Measurements from ENCODE around the gene EME2.
"Not testable (repeated sequence)": the region's sequence is repeated elsewhere in the genome, so short reads cannot be mapped to it uniquely, and the experiment has no call there.

The EME2 gene

DNA sequence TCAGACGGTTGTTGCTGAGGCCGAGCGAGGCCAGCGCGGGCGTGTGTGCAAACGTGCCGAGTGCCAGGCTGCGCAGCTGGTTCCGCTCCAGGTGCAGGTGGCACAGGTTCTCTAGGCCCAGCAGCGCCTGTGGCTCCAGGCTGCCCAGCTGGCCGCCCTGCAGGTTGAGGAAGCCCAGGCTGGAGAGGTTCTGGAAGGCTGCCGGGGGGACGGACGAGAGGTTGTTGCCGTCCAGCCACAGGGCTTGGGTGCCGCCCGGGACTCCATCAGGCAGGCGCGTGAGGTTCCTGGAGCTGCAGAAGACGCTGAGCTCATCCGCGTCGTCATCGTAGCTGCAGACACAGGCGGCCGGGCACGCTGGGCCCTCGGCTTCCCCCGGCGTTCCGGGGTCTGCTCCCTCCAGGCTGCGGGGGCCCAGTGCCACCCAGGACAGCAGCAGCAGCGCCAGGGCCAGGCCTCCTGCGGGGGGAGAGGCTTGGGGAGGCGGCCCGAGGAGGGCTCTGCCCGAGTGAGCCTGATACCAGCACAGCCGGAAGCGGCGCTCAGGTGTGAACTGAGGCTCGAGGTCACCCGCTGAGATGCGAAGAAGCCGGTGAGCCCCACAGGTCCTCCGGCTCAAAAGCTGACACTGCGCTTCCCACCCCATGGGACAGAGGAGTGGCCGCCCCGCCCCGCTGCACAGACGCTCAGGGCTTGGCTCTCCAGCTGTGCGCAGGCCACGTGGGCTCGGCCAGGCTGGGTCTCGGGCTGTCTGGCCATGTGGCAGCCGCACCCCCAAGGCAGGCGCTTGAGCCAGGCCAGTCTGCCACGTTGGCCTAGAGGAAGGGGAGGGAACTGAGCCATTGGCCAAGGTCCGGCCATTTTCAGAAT lies 19.6 kb downstream of the EME2 start:
- no peak for FAIRE-seq

DNA sequence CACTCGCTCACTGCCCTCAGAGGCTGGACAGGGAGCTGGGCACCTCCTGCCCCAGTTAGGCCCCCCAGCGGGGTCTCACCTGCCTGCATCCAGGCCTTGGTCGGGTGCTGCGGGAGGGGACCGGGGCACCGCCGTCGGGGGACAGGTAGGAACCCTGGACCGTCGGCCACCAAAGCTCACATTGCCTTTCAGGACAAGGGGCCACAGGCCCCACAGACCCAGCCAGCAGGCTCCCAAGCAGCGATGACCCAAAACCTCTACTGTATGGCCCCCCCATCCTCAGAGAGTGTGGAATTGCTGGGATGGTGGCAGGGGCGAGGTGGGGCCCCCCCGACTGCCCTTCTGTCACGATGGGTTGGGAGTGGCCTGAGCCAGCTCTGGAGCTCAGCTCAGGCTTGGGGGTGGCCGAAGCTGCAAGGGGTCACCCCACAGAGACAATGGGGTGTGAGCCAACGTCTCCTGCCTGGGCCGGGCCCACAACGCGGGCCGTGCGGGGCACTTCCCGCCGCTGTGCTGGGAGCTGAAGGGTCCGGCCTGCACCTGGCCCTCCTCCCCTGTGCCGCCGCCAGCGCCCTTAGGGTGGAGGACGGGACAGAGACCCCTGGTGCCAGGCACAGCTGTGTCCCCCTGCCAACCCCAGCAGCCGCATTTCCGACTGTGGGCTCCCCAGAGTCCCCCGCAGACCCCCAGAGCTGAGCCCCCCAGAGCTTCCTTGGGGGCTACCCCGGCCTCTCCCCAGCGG lies 20.4 kb downstream of the EME2 start:
- FAIRE-seq = no peak

DNA sequence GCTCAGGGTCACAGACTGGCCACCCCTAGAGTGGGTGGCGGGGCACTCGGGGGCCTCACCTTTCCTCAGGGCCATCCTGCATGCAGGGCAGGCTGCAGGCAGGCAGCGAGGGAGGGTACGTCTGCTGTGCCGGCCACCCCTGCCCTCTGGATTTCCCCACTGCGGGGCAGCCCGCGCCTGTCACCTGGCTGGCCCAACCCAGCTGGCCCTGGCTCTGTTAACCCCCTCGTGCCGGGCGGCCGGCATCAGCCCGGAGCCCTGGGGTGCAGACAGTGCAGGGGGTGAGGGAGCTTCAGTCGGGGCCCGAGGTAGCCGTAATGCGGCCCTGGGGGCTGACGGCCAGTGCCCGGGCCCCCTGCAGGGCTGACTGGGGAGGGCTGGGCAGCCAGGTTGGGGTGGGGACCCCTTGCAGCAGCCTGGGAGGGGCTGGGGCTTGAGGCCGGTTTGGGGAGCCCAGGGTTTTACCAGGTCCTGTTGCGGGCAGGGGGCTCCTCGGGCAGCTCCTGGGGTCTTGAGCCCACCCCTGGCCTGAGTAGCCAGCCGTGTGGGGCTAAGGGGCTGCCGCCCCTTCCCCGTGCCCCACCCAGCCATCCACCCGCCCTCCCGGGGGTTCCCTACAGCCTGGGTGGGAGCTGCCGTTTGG lies 21.1 kb downstream of the EME2 start, which contains the start of gene IGFALS:
IGFALS (minus strand) TSS at position 128 of the 643 bp plus-strand sequence; CDS start at position 75, 53 bp downstream.
- no peak for FAIRE-seq

DNA sequence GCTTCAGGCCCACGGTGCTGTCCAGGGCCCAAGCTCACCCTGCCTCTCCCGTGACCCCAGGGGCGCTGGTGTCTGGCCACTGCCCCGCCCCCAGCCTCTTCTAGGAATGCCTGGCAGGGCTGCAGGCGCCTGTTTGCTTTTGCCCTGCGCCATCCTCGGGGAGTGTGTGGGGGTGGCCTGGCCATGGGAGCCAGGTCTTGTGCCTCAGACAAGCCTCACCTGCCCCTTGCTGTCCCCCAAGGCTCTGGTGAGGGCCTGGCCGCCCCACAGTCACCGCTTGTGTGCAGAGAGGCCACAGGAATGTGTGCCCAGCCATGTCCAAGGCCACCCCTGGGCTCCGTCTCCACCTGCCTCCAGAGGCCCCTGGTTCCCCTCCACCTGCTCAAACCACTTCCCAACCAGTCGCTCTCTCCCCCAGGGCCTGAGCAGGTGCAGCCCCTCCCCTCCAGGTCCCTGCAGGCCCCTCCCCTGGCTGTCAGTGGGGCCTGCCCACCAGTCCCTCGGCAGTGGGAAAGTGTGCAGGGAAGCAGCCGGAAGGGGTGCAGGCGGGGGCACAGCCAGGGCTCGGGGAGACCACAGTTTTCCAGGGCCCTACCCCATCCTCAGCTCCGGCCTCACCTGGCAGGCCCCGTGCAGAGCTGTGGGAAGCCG lies 21.7 kb downstream of the EME2 start:
- FAIRE-seq = no peak

DNA sequence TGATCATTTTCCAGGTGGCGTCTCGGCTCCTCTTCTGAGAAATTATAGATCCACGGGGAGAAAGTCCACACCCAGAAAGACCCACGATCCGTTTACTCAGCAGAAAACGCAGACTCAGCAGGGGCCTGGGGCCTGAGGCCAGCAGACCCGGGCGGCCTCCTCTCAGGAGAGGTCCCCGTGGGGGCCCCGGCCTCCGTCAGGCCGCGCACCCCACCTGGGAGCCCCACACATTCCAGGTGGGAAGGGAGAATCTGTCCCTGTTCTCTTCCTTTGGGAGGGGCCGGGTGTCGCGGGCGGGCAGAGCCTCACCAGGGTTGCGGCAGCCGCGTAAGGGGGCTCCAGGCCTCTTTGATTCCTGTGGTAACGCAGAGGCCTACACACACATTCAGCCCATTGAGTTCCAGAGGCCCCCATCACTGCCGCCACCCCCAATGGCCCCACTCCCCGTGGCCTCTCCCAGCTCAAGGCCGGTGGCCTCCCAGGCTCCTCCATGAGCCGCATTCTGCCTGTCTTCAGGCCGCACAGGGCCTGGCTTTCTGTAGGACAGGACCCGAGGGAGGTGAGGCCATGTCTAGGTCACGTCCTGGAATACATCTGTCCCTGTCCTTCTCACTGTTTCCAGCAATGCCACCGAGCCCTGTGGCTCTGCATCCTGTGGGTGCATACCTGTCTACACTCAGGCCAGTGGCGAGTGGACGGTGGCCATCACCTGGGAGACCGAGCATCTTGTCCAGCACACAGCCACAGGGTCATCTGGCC lies 22.5 kb downstream of the EME2 start:
- no peak for FAIRE-seq

DNA sequence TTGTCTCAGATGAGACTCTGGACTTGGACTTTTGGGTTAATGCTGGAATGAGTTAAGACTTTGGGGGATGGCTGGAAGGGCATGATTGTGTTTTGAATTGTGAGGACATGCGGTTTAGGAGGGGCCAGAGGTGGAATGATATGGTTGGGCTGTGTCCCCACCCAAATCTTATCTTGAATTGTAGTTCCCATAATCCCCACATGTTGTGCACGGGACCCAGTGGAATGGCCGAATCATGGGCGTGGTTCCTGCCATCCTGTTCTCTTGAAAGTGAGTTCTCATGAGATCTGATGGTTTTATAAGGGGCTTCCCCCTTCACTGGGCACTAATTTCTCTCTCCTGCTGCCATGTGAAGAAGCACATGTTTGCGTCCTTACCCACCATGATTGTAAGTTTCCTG lies 26.7 kb downstream of the EME2 start:
- FAIRE-seq = not testable (repeated sequence)

DNA sequence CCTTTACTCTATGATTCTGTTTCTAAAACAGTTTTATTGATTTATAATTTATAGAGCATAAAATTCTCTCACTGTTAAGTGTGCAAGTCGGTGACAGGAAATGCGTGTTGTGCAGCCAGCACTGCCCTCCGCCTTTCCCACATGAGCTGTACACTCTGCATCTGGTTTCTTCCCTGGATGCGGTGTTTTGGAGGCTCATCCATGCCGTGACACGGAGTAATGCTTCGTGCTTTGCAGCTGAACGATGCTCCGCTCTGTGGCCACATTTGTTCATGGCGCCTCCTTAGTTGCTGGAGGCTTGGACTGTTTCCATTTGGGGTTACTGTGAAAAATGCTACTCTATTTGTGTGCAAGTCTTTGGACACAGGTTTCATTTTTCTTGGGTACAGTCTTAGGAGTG lies 28.1 kb downstream of the EME2 start:
- no peak for FAIRE-seq

DNA sequence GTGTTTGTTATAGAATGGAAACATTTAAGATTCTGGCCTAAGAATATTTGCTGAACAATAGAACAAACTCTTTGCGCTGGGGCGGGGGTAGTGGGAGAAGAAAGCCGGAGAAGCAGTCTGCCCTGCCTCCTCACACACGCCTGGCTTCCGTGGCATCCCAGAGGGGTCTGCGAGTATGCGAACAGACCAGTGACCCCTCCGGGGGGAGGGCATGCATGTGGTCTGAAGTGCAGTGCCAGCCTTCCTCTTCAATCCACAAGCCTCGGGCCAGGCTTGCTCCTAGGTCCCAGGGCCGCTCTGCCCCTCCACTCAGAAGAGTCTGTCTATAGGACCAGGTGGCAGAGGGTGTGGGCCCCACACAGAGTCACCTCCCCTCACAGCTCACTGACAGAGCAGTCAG lies 35.0 kb downstream of the EME2 start:
- FAIRE-seq = no peak

DNA sequence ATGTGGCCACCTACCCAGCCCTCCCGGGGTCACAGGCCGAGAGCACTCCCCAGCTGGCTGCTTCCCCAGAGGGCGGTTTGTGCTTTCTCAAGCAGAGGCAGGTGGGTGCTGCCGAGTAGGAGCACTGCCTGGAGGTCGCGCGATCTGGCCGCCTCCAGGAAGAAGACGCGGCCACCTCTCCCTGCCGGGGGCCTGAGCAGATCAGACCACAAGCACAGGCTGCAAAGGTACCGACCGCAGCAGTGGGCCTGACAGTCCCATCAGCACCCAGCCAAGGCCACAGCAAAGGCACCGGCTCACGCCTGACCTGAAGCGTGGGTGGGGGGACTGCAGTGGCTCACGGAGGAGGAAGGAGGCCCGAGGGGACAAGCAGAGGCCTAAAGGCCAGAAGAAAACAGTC lies 36.1 kb downstream of the EME2 start:
- no peak for FAIRE-seq

DNA sequence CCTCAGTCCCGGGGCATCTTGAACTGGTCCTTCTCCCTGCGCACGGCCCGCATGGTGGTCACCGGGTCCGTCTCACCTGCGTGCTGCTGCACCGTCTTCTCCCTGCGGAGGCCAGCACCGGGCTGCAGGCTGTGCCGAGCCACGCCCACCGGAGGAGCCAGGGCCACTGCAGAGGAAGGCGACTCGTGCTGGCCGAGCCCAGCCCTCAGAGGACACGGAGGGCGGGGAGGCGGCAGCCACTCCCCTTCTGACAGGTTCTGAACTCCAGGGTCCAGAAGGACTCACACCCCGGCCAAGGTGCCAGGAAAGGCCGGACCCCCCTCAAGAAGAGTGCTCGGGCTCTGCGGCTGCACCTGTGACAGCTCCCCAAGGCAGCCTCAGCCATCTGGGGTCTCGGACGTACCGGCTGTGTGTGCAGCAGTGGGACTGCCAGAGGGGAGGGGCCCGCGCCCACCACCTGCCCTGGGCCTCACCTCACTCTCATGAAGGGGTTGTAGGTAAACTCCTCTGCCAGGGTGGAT lies 36.7 kb downstream of the EME2 start:
- FAIRE-seq = no peak

DNA sequence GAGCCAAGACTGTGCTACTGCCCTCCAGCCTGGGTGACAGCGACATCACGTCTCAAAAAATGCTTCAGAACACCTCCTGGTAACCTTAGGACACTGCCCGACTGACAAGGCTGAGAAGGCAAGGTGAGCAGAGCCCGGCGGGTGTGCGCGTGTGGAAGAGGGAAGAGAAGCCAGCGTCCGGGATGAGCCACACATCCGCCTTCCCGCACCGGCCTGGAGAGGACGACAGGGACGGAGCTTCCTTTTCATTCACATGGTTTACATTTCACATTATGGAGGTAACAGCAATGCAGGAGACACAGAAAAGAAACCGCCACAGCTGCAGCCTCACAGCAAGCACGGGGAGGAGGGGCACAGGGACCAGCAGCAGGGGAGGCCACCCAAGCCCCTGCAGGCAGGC lies 37.5 kb downstream of the EME2 start:
- no peak for FAIRE-seq

DNA sequence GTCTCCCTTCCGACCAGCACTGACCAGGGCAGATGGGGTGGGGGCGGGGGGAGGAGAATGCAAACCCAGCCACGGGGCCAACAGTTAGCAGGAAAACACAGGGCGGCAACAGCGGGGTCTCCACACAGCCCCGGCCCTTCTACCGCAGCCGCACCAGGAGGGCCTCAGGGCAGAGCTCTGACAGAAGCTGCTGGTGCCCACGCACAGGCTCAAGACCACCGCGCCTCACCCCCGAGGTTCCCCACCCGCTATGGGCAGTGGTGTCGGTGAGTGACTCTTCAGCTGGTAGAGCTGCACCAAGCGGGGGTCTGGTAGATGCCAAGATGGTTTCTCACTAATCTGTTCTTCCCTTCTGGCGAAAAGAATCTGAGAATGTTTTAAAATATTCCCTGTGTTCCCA lies 37.9 kb downstream of the EME2 start:
- no peak for FAIRE-seq

DNA sequence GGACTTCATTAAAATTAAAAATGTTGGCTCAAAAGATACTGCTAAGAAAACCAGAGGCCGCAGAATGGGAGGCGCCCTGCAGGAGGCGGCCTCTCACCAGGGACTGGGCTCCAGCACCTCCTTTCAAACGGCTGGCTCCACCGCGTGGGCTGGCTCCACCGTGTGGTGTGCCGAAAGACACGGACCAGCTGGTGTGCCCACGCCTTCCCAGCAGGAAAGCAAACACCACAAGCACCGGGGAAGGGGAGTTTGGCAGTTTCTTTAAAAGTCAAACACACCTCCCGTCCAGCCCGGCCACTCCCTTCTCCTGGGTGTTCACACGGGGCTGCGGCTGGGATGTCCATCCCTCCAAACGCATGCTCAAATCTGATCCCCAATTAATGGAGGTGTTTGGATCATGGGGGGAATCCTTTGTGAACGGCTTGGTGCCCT lies 40.1 kb downstream of the EME2 start:
- FAIRE-seq = no peak

DNA sequence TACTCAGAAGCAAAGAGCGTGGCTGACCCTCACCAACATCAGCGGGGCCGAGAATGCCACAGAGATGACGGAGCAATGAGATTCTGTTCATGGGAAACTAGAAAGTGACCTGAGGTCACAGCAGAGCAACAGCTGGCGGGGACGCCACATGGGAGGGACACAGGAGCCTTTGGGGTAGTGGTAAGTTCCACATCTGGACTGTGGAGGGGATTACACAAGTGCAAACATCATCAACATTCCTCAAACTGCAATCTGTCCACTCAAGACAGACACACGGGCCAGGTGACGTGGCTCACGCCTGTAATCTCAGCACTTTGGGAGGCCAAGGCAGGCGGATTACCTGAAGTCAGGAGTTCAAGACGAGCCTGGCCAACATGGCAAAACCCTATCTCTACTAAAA lies 42.9 kb downstream of the EME2 start:
- no peak for FAIRE-seq

DNA sequence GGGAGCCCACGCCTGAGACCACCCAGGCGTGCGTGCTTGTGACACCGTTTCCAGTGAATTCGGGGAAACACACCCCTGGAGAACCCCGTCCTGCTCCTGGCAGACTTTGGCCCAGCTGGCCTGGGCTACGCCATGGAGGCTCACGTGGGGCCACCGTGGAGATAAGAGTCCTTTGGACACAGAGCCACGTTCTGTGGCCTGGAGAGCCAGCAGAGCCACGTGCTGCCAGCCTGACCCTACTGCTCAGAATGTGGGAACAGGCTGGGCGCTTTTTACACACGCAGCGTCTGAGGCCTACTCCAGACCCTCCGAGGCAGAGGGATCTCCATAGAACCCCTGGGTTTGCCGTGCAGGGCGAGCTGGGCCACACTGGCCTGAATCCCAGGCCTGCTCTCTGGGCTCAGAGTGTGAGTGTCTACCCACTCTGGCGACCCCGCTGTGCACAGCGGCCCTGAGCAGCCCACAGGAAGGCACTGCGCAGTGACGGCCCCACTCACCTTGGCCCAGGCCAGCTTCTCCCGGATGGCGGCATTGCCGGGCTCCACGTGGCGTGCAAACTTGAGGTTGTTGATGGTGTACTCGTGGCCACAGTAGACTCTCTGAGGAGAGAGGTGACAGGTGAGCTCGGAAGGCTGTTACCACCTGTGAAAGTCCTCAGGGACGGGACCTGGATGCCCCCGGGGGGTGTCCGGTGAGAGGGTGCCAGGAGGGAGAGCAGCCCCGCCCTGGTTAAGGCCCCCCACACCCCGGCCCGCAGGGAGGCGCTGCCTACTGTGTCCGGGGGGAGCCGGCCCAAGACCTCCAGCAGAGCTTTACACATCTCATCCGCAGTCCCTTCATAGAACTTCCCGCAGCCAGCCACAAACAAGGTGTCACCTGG lies 44.0 kb downstream of the EME2 start:
- FAIRE-seq = no peak

DNA sequence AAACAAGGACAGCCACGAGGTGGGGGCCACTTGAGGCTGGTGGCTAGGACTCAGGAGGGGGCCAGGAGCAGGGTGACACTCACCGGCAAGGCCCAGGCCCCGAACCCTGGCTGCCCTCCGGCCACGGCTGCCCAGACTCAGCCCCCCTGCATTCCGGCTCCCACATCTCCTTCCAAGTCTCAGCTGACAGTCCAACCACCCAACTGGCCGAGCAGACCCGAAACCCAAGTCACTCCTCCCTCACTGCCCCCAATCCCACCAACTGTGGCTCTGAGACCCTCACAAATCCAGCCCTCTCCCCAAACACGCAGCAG lies 44.6 kb downstream of the EME2 start:
- no peak for FAIRE-seq

DNA sequence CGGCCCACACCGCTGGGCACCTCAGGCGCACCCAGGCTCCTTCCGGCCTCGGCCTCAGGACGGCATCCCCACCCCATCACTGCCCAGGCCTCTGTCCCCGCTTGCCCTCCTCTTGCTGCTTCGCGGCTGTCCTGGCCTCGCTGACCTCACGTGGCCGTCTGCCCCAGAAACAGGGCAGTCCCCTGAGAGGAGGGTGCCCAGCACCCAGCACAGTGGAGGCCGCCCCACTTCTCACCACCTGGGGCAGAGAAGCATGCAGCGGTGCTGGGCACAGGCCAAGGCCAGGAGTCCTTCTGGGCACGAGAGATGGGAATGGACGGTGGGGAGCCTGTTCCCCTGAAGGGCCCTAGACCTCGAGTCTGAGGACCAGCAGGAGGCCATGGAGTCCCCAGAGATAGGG lies 45.1 kb downstream of the EME2 start:
- no peak for FAIRE-seq

DNA sequence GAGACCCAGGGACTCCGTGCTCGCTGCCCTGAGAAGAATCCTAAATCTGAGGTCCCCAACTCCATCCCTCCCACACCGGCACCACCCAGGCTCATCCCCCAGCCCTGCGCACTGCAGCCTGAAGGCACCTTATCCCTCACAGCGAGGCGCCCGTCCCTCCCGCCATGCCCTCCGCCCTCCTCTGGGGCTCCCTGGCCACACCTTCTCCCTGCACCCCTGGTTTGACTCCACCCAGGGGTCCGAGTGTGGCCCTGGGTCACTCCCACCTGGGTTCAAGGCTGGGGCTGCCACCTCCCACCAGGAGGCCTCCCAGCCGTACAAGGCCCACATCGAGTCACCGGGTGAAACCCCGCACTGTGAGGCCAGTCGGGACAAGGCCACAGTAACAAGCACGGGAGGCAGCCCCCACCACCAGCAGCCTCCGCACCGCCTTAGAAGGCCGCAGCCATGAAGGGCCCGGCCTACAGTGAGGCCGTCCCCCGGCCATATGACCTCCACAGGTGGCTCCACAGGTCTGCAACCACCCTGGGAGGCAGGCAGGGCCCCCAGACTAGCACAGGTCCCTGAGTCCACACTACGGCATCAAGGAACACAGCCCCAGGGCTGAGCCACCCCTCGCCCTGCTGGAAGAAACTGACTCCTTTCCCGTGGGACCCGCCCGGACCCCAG lies 45.7 kb downstream of the EME2 start:
- FAIRE-seq = no peak

DNA sequence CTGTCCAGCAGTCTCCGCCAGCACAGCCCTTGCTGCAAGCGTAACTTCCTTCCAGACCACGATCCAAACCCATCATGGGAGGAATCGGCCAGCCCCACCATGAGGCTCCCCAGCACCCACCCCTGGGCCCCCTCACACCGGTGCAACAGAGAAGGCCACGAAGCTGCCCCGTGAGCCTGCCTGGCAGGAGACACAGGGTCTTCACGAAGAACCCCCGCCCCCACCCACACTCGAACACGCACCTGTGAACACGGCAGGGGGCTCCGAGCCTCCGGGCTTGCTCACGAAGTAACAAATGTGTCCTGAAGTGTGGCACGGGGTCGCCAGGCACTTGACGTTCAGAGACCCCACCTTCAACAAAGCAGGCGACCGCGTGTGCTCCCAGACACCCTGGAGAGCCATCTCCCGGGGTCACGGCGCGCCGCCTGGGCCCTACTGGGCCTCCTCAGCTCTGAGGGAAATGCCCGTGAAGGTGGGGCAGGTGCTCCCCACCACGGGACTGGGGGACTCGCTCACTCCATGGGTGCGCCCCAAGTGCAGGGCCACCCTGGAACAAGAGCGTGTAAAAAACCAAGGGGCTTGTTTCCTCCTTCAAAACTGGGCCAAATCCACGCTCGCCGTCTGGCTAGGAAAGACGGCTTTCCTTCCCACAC lies 46.4 kb downstream of the EME2 start:
- FAIRE-seq = no peak

DNA sequence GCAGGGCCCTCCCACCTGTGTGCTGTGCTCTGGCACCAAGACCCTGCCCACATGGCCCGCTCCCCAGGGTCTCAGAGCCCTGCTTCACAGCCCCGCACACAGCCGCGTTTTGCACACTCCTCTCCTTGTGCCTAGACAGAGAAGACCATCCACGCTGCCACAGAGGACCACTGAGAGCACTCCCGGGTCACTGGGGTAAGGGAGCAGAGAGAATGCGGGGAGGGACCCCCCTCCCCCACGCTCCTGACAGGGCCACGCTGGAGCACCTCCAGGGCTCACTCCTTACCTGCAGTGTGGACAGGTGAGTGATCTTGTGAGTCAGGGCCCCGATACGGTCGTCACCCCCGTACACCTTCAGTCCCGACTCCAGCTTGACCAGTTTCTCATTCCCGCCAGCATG lies 47.0 kb downstream of the EME2 start:
- FAIRE-seq = no peak
